WI38 (cell line): Measurements from ENCODE around the gene MMAB.

ENCODE experiments used
- H3K4me3 ChIP-seq: 2 replicates; pipeline ENCODE4 v1.5.1; 2011; ENCODE audit warnings: low read depth, mild to moderate bottlenecking, control low read depth, low read length
- CTCF ChIP-seq: IDR thresholded peaks from 2 replicates; pipeline ENCODE4 v1.5.1; 2012; ENCODE audit warnings: low read depth, mild to moderate bottlenecking, control low read depth, low read length

The MMAB gene

GRCh38 chr12:109573029-109573913 lies at the start of gene MMAB, which contains the start of gene MVK:
TSS of gene MMAB (minus strand) at chr12:109573504. CDS start at chr12:109573480, 24 bp downstream.
TSS of gene MVK (plus strand) at chr12:109573794. CDS start at chr12:109574823, 1,029 bp downstream.
- H3K4me3 ChIP-seq, result peak within 1 kb of the TSS; percentile 78
- TF ChIP-seq CTCF, result no peak

- H3K4me3 ChIP-seq, result no peak overlapping the region
- TF ChIP-seq CTCF, result no peak
These were observed 48.6 kb upstream of the MMAB start for GRCh38 chr12:109621901-109622364.

- TF ChIP-seq CTCF, result no peak
These were observed 47.9 kb upstream of the MMAB start for GRCh38 chr12:109621211-109621694.

GRCh38 chr12:109619002-109619604 lies 45.8 kb upstream of the MMAB start:
- H3K4me3 ChIP-seq, result no peak overlapping the region
- TF ChIP-seq CTCF, result no peak

More at GRCh38 chr12:109621211-109621694, 47.9 kb upstream of the MMAB start:
- H3K4me3 ChIP-seq, result no peak overlapping the region

- TF ChIP-seq CTCF, result no peak
- H3K4me3 ChIP-seq, result no peak overlapping the region
These were observed 44.8 kb upstream of the MMAB start for GRCh38 chr12:109618082-109618481.

GRCh38 chr12:109617491-109617890 lies 44.2 kb upstream of the MMAB start:
- TF ChIP-seq CTCF, result no peak
- no peak overlapping the region for H3K4me3 ChIP-seq
